Subcutaneous adipose tissue (tissue), 4 donors: ENCODE data around the gene GFPT2. TPM values are rescaled to one million over a fixed set of nuclear protein-coding genes. Genes with fewer than 3 reads are reported as not detected.

Source experiments
- total RNA-seq, 4 donors: library from RNA; depleted of rRNA; stranded (reverse); fragments of >200 nt; gene quantifications; one replicate each; pipeline ENCODE4 v1.1.0, GENCODE V29; 2016
- TF ChIP-seq, protein P1 (sequence below): fragments of 450-650 bp; IDR thresholded peaks from one replicate; pipeline ENCODE4 v1.5.1; 2016; ENCODE audit warnings: low read depth, mild to moderate bottlenecking, control low read depth, antibody characterized with exemption, moderate library complexity

The GFPT2 gene
- total RNA-seq, 4 donors from 2014 or later = 27.3 to 46.0 (median 42.1) TPM

DNA sequence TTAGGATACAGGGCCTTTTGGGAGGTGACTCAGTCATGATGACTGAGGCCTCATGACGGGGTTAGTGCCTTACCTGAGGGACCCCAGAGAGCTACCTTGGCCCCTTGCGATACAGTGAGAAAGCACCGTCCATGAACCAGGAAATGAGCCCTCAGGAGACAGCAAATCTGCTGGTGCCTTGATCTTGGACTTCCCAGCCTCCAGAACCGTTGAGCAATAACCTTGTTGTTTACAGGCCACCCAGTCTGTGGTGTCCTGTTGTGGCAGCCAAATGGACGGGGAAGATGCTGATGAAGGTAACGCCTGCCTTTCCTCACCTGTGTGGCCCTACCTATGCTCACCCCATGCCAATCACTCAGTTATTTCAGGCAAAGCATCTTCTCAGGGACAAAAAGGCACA lies 5.6 kb upstream of the GFPT2 start:
- TF ChIP-seq, protein P1, sequence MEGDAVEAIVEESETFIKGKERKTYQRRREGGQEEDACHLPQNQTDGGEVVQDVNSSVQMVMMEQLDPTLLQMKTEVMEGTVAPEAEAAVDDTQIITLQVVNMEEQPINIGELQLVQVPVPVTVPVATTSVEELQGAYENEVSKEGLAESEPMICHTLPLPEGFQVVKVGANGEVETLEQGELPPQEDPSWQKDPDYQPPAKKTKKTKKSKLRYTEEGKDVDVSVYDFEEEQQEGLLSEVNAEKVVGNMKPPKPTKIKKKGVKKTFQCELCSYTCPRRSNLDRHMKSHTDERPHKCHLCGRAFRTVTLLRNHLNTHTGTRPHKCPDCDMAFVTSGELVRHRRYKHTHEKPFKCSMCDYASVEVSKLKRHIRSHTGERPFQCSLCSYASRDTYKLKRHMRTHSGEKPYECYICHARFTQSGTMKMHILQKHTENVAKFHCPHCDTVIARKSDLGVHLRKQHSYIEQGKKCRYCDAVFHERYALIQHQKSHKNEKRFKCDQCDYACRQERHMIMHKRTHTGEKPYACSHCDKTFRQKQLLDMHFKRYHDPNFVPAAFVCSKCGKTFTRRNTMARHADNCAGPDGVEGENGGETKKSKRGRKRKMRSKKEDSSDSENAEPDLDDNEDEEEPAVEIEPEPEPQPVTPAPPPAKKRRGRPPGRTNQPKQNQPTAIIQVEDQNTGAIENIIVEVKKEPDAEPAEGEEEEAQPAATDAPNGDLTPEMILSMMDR = no peak

DNA sequence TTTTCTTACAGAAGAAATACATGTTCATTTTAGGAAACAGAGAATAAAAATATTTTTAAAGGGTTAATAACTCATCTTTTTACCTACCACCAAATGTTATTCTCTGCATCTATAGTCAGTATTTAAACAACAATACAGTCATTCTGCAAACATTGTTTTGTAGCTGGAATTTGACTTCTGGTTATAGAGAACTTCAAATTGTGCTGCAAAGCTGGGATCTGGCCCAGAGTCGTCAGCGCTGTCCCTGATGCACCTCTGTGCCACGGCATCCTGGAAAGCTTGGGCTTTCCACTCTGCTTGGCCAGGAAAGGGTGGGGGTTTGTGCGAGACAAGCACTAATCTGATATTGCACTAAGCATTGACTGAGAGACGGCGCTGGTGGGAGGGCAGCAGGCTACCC lies 5.0 kb upstream of the GFPT2 start:
- TF ChIP-seq, protein P1 = no peak

DNA sequence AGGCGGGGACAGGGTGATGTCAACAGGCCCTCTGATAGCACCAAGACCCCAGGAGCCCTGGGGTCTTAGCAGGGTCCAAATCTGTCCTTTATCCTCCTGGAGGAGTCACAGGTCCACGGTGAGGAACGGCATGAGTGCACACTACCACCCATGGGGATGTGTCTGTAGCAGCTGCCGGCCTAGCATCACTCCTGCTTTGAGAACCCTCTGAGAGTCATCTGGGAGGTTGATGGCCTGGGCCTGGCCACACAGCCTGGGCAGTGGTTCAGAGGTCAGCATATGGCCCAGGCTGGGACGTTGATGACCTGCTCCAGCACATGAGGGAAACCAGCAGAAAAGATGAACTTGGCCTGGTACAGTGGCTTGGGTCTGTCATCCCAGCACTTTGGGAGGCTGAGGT lies 1.8 kb upstream of the GFPT2 start:
- TF ChIP-seq, protein P1 = no peak

DNA sequence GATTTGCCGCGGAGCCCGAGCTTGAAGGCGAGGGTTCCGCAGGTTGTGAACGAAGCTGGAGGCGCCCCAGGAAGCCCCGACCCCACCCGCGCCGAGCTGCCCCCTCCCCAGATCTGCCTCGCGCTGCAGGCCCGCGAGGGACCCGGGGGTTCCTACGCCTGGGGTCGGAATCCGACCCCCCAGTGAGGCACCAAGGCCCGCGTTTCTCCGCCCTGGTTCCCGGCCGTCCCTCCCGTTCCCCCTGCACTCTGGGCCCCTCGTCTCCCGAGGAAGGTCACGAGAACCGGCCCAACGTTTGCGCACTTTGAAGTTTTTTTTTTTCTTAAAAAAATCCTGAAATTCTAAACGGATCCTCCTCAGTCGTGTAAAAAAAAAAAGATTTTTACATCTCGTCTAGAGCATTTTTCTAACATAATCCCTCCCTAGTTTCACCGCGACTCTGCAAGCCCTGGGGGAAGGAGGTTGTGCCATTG lies 880 bp upstream of the GFPT2 start:
- TF ChIP-seq, protein P1 = no peak

DNA sequence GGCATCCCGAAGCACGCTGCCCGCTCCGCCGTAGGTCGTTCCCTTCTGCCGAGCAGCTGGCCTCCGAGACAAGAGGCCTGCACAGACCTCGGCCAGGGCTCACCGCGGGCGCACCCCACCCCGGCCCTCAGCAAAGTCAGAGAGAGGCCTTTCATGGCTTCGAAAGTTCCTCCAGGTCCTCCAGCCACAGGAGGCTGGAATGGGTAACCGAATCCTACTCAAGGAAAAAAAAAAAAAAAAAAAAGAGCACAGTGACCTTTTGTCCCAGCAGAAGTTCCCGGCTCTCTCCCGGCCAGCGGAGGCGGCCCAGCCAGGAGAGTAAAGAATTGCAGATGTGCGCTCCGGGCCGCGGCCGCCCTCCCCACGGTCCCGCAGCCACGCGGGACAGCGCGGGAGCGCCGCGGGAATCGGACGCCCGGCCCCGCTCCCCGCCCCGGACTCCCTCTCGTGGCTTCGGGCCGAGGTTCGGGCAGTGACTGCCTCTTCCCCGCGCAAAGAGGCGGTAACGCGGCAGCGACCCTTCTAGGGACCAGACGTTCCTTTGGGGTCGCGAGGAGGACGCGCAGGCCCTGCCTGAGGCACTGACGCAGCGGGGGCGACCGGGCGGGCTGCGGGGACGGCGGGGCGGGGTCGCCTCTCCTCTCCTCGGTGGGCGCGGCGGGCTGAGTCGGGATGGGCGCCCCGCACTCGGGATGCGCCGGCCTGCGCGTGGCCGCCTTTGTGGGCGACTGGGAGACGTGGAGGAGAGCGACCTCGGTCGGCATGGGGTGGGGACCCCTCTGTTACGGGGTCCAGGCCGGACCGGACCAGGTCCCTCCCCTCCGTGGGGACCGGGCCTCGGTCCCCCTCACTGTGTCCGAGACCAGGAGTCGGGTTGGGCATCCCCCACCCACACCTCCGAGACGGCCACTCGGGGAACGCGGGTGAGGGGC lies 754 bp downstream of the GFPT2 start:
- TF ChIP-seq, protein P1 = no peak

DNA sequence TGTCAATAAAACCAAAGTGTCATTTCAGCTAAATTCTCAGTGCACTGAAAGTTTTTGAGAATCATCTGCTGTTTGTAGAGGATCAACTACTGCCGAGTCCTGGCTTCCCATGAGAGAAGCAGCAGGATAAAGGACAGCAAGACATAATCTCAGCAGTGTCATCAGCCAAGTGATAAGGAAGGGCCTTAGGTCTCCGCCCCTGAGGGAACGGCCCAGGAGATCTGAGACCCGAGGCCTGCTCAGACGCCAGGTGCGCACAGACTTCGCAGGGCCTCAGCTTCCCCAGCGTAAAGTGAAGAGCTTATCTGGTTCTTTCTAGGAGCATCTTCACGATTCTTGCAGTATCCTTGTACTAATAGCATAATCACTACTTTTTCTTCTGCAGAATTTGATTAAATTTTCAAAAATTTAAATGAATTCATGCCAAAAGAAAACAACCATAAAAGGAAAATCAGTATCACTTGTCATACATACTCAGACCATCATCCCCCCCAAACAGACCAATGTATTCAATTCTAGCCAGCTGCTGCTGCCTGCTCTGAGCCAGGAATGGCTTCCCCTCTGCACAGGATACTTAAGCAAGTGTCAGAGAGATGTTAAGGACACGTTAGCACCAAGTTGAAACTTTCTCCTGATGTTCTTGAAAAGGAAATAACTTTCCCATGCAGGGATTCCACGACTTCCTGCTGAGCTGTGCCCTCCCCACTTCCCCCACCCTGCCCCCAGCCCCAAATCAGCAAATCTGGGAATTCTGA lies 2.2 kb downstream of the GFPT2 start:
- TF ChIP-seq, protein P1 = no peak

DNA sequence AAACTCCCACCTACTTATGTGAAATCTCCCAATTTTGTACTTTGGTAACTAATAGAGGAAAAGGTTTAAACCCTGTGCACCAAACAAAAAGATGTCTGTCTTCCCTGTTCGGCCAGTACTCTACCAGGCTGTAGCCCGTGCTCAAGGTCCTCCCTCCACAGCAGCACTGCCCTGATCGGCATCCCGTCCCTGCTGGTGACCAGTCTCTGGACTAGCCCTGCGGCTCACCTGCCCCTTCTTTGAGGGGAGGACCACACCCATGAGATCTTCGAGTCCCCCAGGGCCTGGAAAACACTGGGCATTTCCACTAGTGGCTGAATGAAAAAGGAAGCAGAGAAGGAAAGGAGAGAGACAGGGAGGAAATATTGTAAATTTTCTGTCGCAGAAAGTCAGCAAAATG lies 2.8 kb downstream of the GFPT2 start:
- TF ChIP-seq, protein P1 = no peak
